SU-DHL-6 (cell line): ENCODE results near the gene HSPH1.

Experiments used
- CTCF ChIP-seq: fragments of 200-600 bp; sonication (generic); IDR thresholded peaks from one replicate; pipeline ENCODE4 v1.5.1; 2017; ENCODE audit warnings: antibody characterized with exemption, mild to moderate bottlenecking, low read length, moderate library complexity; ENCODE audit not compliant: insufficient read depth, poor library complexity, severe bottlenecking
- EZH2phosphoT487 ChIP-seq: fragments of 200-600 bp; sonication (generic), shearing (Covaris generic); conservative IDR thresholded peaks from 2 replicates; pipeline ENCODE4 v1.6.1; 2018; ENCODE audit warnings: mild to moderate bottlenecking, antibody characterized with exemption, low read length, moderate library complexity, mixed read lengths

GRCh38 chr13:31136724-31137123 lies 25.0 kb downstream of the HSPH1 start:
- no peak for TF ChIP-seq CTCF
- TF ChIP-seq EZH2phosphoT487: no peak
